Effector CD8-positive, alpha-beta T cell (primary cell): ENCODE measurements around the gene PLEKHG4B.
"Not testable (repeated sequence)": the region's sequence is repeated elsewhere in the genome, so short reads cannot be mapped to it uniquely, and the experiment has no call there.

Experiments
- DNase-seq: peaks from one replicate; lab custom pipeline; 2025; lab: John Stamatoyannopoulos, UW

Gene PLEKHG4B

GRCh38 chr5:93221-93980 is 1.4 kb downstream of the PLEKHG4B start:
- DNase-seq = no peak

GRCh38 chr5:94113-94892 is 2.3 kb downstream of the PLEKHG4B start:
- no peak for DNase-seq

GRCh38 chr5:95241-95980 is 3.4 kb downstream of the PLEKHG4B start:
- no peak for DNase-seq

- no peak for DNase-seq
These were observed 5.2 kb downstream of the PLEKHG4B start for GRCh38 chr5:96976-97660.

GRCh38 chr5:99815-100214 is 7.8 kb downstream of the PLEKHG4B start:
- DNase-seq = no peak

GRCh38 chr5:102411-103043 is 10.6 kb downstream of the PLEKHG4B start:
- no peak for DNase-seq

GRCh38 chr5:104106-104505 is 12.1 kb downstream of the PLEKHG4B start:
- not testable (repeated sequence) for DNase-seq

- no peak for DNase-seq
These were observed 12.9 kb downstream of the PLEKHG4B start for GRCh38 chr5:104778-105296.

GRCh38 chr5:105504-106070 is 13.6 kb downstream of the PLEKHG4B start:
- no peak for DNase-seq

- DNase-seq = no peak
These were observed 14.6 kb downstream of the PLEKHG4B start for GRCh38 chr5:106587-106986.

GRCh38 chr5:107526-107925 is 15.6 kb downstream of the PLEKHG4B start:
- no peak for DNase-seq

GRCh38 chr5:109826-110225 is 17.9 kb downstream of the PLEKHG4B start:
- no peak for DNase-seq

- DNase-seq = no peak
These were observed 18.4 kb downstream of the PLEKHG4B start for GRCh38 chr5:110270-110888.

GRCh38 chr5:111171-111570 is 19.2 kb downstream of the PLEKHG4B start:
- DNase-seq = no peak

- no peak for DNase-seq
These were observed 27.6 kb downstream of the PLEKHG4B start for GRCh38 chr5:119486-120097.

GRCh38 chr5:121432-121831 is 29.5 kb downstream of the PLEKHG4B start:
- no peak for DNase-seq

GRCh38 chr5:125815-126214 is 33.8 kb downstream of the PLEKHG4B start:
- DNase-seq = no peak

- DNase-seq = no peak
These were observed 34.8 kb downstream of the PLEKHG4B start for GRCh38 chr5:126806-127205.

GRCh38 chr5:127886-128285 is 35.9 kb downstream of the PLEKHG4B start:
- no peak for DNase-seq

- no peak for DNase-seq
These were observed 36.5 kb downstream of the PLEKHG4B start for GRCh38 chr5:128446-128845.
